ENCODE results near the gene ZNF366.

DNA sequence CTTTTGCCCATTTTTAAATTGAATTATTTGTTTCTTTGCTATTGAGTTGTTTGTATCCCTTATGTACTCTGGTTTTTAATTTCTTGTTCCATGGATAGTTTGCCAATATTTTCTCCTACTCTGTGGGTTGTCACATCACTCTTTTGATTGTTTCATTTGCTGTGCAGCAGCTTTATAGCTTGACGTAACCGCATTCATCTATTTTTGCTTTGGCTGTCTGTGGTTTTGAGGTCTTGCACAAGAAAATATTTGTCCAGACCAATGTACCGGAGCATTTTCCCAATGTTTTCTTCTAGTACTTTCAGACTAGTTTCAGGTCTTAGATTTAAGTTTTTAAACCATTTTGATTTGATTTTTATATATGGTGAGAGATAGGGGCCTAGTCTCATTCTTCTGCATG is 36.2 kb upstream of the ZNF366 start:
- no peak for TF ChIP-seq EZH2 (IDR thresholded peaks at IDR 0.05; ENCODE audit: insufficient read depth, poor library complexity, severe bottlenecking)
- TF ChIP-seq EZH2phosphoT487 (IDR thresholded peaks at IDR 0.05; ENCODE audit: insufficient read depth, low read depth), result no peak
